ENCODE results near the gene SYNCRIP.

DNA sequence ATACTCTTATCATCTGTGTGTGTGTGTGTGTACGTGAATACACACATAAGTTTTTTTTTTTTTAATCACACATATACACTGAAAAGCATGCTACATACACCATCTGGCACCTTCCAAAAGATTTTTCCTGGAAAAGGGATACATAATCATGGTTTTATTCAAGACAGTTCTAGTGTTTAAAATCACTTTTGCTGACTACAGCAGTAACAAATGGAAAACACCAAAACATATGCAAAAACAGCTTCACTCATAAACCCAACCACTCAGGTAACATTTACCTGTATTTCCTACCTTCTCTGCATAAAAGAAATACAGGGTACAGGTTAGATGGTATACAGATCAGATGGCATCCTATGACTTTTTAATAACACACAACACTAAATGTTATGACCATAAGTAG, 51.5 kb downstream of the SYNCRIP start:
- TF ChIP-seq POLR2A (IDR thresholded peaks at IDR 0.05; ENCODE audit: low read length) (no peak), GATA1 (IDR thresholded peaks at IDR 0.05; ENCODE audit: low read depth, low read length) (no peak)
